Uterus (tissue), 4 donors: ENCODE measurements around the gene CRIP2. TPM values are rescaled to one million over a fixed set of nuclear protein-coding genes. Genes with fewer than 3 reads are reported as not detected.

ENCODE experiments used
- DNase-seq, 2 donors: peaks; one replicate each; pipeline ENCODE4 v3.0.0-alpha.2; 2019 to 2020
- H3K27ac ChIP-seq, 2 donors: fragments of 200-600 bp; sonication (generic); 1 replicate in 1 of 2; 2 replicates in 1 of 2; pipeline ENCODE4 v1.5.1; 2016 to 2018
- H3K27me3 ChIP-seq, 2 donors: fragments of 200-600 bp; sonication (generic); one replicate each; pipeline ENCODE4 v1.5.1; 2018 to 2019; ENCODE audit warnings: control low read depth in 1 of 2
- H3K36me3 ChIP-seq, 2 donors: fragments of 200-600 bp; sonication (generic); one replicate each; pipeline ENCODE4 v1.5.1; 2019; ENCODE audit warnings: control low read depth in 1 of 2
- H3K4me1 ChIP-seq, 2 donors: fragments of 200-600 bp; sonication (generic); one replicate each; pipeline ENCODE4 v1.5.1; 2018 to 2019; ENCODE audit warnings: control low read depth in 1 of 2
- H3K4me3 ChIP-seq, 2 donors: fragments of 200-600 bp; sonication (generic); 1 replicate in 1 of 2; 2 replicates in 1 of 2; pipeline ENCODE4 v1.5.1; 2018 to 2019; ENCODE audit warnings: mild to moderate bottlenecking in 1 of 2
- H3K9me3 ChIP-seq, 2 donors: fragments of 200-600 bp; sonication (generic); one replicate each; pipeline ENCODE4 v1.5.1; 2019; ENCODE audit warnings: control low read depth in 1 of 2
- CTCF ChIP-seq, 4 experiments: fragments of 200-600 bp in 2 of 4; fragments of 450-650 bp in 2 of 4; sonication (generic) in 2 of 4; IDR thresholded peaks; one replicate each; pipeline ENCODE4 v1.5.1; 2016 to 2019; ENCODE audit warnings: antibody characterized with exemption in 4 of 4, mild to moderate bottlenecking in 2 of 4, moderate library complexity in 1 of 4
- POLR2A ChIP-seq, 2 donors: fragments of 450-650 bp; IDR thresholded peaks; one replicate each; pipeline ENCODE4 v1.6.1; 2016; ENCODE audit warnings: antibody characterized with exemption in 2 of 2, mild to moderate bottlenecking in 1 of 2, moderate library complexity in 1 of 2
- intact Hi-C: fragments of 100-400 bp; cut with DNase I; formaldehyde crosslinking; loops from one replicate; pipeline ENCODE4 v1.15.1; 2023; ENCODE audit warnings: low total_unique reads
- total RNA-seq, 4 donors: library from RNA; depleted of rRNA in 3 of 4; stranded (reverse); fragments of >200 nt in 3 of 4; gene quantifications; one replicate each; pipeline versions ENCODE4 v1.1.0 to v1.2.4, GENCODE V29; 2014 to 2023
- donor health status: DM: yes; HTN: yes; CAD: no.

Gene CRIP2
- total RNA-seq = 100 to 1,000 TPM in 3 of 4 donors, 10 to 100 TPM in 1; 76.1 to 377 (median 163) TPM

GRCh38 chr14:105474483-105475268 is at the start of gene CRIP2:
Gene CRIP2, plus strand, starts transcription at chr14:105474821. Its CDS starts 42 bp downstream, at chr14:105474863.
- no peaks in the 10 kb centered on the region for H3K36me3 ChIP-seq
- intact Hi-C loops = no loop called here
- TF ChIP-seq POLR2A (IDR thresholded peaks at IDR 0.05) (peak; percentile 42 to 83), CTCF (IDR thresholded peaks at IDR 0.05) (no peak)
- peak within 1 kb of the TSS; percentile 54 to 57 for H3K4me3 ChIP-seq
- H3K27me3 ChIP-seq = no peaks in the 10 kb centered on the region
- peak in 1 of 2 donors; percentile 47 for DNase-seq
- H3K27ac ChIP-seq = peak within 1 kb of the TSS; percentile 76 to 79
- H3K4me1 ChIP-seq = peaks cover 0 to 40% of the 10 kb centered on the region in 2 donors
- no peaks in the 10 kb centered on the region for H3K9me3 ChIP-seq

GRCh38 chr14:105424861-105425260 is 49.8 kb upstream of the CRIP2 start:
- H3K4me1 ChIP-seq = peaks cover 0 to 13% of the 10 kb centered on the region in 2 donors
- H3K27me3 ChIP-seq = no peaks in the 10 kb centered on the region
- H3K9me3 ChIP-seq = no peaks in the 10 kb centered on the region
- H3K4me3 ChIP-seq = no peak overlapping the region
- intact Hi-C loops = no loop called here
- no peak for TF ChIP-seq CTCF (IDR thresholded peaks at IDR 0.05)
- TF ChIP-seq POLR2A (IDR thresholded peaks at IDR 0.05) = no peak
- no peaks in the 10 kb centered on the region for H3K36me3 ChIP-seq
- H3K27ac ChIP-seq = no peak overlapping the region
- no peak for DNase-seq

- Histone ChIP-seq H3K9me3 (no peaks in the 10 kb centered on the region), H3K36me3 (no peaks in the 10 kb centered on the region), H3K27ac (no peak overlapping the region), H3K4me1 (peaks cover 0 to 13% of the 10 kb centered on the region in 2 donors), H3K4me3 (no peak overlapping the region), H3K27me3 (no peaks in the 10 kb centered on the region)
- intact Hi-C loops = no loop called here
- TF ChIP-seq CTCF (IDR thresholded peaks at IDR 0.05) = no peak
- TF ChIP-seq POLR2A (IDR thresholded peaks at IDR 0.05) = no peak
- no peak for DNase-seq
Observed at GRCh38 chr14:105425823-105426247, 48.8 kb upstream of the CRIP2 start.

GRCh38 chr14:105426416-105427130 is 48.0 kb upstream of the CRIP2 start:
- no peaks in the 10 kb centered on the region for H3K27me3 ChIP-seq
- H3K4me3 ChIP-seq = no peak overlapping the region
- DNase-seq = no peak
- H3K4me1 ChIP-seq = peaks cover 0 to 6% of the 10 kb centered on the region in 2 donors
- no peaks in the 10 kb centered on the region for H3K36me3 ChIP-seq
- intact Hi-C loops = no loop called here
- TF ChIP-seq POLR2A (IDR thresholded peaks at IDR 0.05) = no peak
- TF ChIP-seq CTCF (IDR thresholded peaks at IDR 0.05) = no peak
- no peaks in the 10 kb centered on the region for H3K9me3 ChIP-seq
- no peak overlapping the region for H3K27ac ChIP-seq

GRCh38 chr14:105427412-105427811 is 47.2 kb upstream of the CRIP2 start:
- no peaks in the 10 kb centered on the region for H3K27me3 ChIP-seq
- H3K36me3 ChIP-seq = no peaks in the 10 kb centered on the region
- DNase-seq = no peak
- intact Hi-C loops = no loop called here
- H3K4me1 ChIP-seq = no peaks in the 10 kb centered on the region
- H3K4me3 ChIP-seq = no peak overlapping the region
- TF ChIP-seq POLR2A (IDR thresholded peaks at IDR 0.05) = no peak
- no peak for TF ChIP-seq CTCF (IDR thresholded peaks at IDR 0.05)
- no peak overlapping the region for H3K27ac ChIP-seq
- no peaks in the 10 kb centered on the region for H3K9me3 ChIP-seq
